Liver (tissue), 9 donors: ENCODE results near the gene SPA17. TPM values are rescaled to one million over a fixed set of nuclear protein-coding genes. Genes with fewer than 3 reads are reported as not detected.
A peak's percentile ranks its signal among the peaks of the same experiment; 100 is the strongest.

Source experiments
- DNase-seq: peaks from one replicate; pipeline ENCODE4 v3.0.0-alpha.2; 2017; ENCODE audit warnings: low spot score
- H3K27ac ChIP-seq, 2 donors: one replicate each; pipeline ENCODE4 v1.7.0; 2013; ENCODE audit warnings: inconsistent platforms in 2 of 2, low read length in 2 of 2, control low read depth in 1 of 2, low read depth in 1 of 2, mild to moderate bottlenecking in 1 of 2
- H3K27me3 ChIP-seq, 4 donors: one replicate each; pipeline versions ENCODE4 v1.6.1 to v1.7.0; 2013; ENCODE audit warnings: low read length in 3 of 4, inconsistent platforms in 1 of 4, mild to moderate bottlenecking in 1 of 4, moderate library complexity in 1 of 4; ENCODE audit not compliant: control insufficient read depth in 4 of 4, insufficient read depth in 4 of 4
- H3K36me3 ChIP-seq, 4 donors: one replicate each; pipeline versions ENCODE4 v1.6.1 to v1.7.0; 2013; ENCODE audit warnings: low read length in 3 of 4, mild to moderate bottlenecking in 3 of 4, low read depth in 1 of 4, moderate library complexity in 1 of 4; ENCODE audit not compliant: control insufficient read depth in 4 of 4, insufficient read depth in 3 of 4
- H3K4me1 ChIP-seq, 4 donors: one replicate each; pipeline versions ENCODE4 v1.6.1 to v1.7.0; 2013; ENCODE audit warnings: low read length in 3 of 4, mild to moderate bottlenecking in 3 of 4, moderate library complexity in 1 of 4; ENCODE audit not compliant: control insufficient read depth in 4 of 4, insufficient read depth in 4 of 4
- H3K4me3 ChIP-seq, 3 donors: one replicate each; pipeline versions ENCODE4 v1.6.1 to v1.7.0; 2013; ENCODE audit warnings: low read length in 3 of 3, control low read depth in 1 of 3, low read depth in 1 of 3, mild to moderate bottlenecking in 1 of 3
- H3K9ac ChIP-seq, 2 donors: one replicate each; pipeline ENCODE4 v1.7.0; 2013; ENCODE audit warnings: low read length in 2 of 2, mild to moderate bottlenecking in 2 of 2, moderate library complexity in 2 of 2, control low read depth in 1 of 2, low read depth in 1 of 2
- H3K9me3 ChIP-seq, 4 donors: one replicate each; pipeline versions ENCODE4 v1.6.1 to v1.7.0; 2013; ENCODE audit warnings: low read length in 3 of 4; ENCODE audit not compliant: control insufficient read depth in 4 of 4
- CTCF ChIP-seq: fragments of 150-350 bp; IDR thresholded peaks from 2 replicates; pipeline ENCODE4 v1.5.1; 2017; ENCODE audit warnings: improper control_type of control experiment, low read depth, low read length; ENCODE audit not compliant: missing input control
- EGR1 ChIP-seq, 2 donors: IDR thresholded peaks; 2 replicates each; pipeline ENCODE4 v1.6.1; 2016 to 2018; ENCODE audit warnings: antibody characterized with exemption in 2 of 2, low read depth in 2 of 2
- FOXA1 ChIP-seq: IDR thresholded peaks from 2 replicates; pipeline ENCODE4 v1.6.1; 2016; ENCODE audit warnings: antibody characterized with exemption
- FOXA2 ChIP-seq: IDR thresholded peaks from 2 replicates; pipeline ENCODE4 v1.6.1; 2016; ENCODE audit warnings: antibody characterized with exemption
- GABPA ChIP-seq, 2 donors: IDR thresholded peaks in 1 of 2; conservative IDR thresholded peaks in 1 of 2; 2 replicates each; pipeline ENCODE4 v1.6.1; 2016; ENCODE audit warnings: antibody characterized with exemption in 2 of 2, mild to moderate bottlenecking in 1 of 2, moderate library complexity in 1 of 2
- HNF4A ChIP-seq, 2 donors: conservative IDR thresholded peaks; 2 replicates each; pipeline ENCODE4 v1.6.1; 2016; ENCODE audit warnings: antibody characterized with exemption in 2 of 2, mild to moderate bottlenecking in 2 of 2
- HNF4G ChIP-seq: IDR thresholded peaks from 2 replicates; pipeline ENCODE4 v1.6.1; 2016; ENCODE audit warnings: antibody characterized with exemption
- JUND ChIP-seq, 2 donors: IDR thresholded peaks; 2 replicates each; pipeline ENCODE4 v1.6.1; 2016; ENCODE audit warnings: antibody characterized with exemption in 2 of 2
- MAX ChIP-seq: IDR thresholded peaks from 2 replicates; pipeline ENCODE4 v1.6.1; 2016; ENCODE audit warnings: antibody characterized with exemption
- NR2F2 ChIP-seq: IDR thresholded peaks from 2 replicates; pipeline ENCODE4 v1.6.1; 2016; ENCODE audit warnings: antibody characterized with exemption
- RAD21 ChIP-seq, 2 donors: IDR thresholded peaks; 2 replicates each; pipeline ENCODE4 v1.6.1; 2016; ENCODE audit warnings: antibody characterized with exemption in 2 of 2, mild to moderate bottlenecking in 2 of 2
- REST ChIP-seq: IDR thresholded peaks from 2 replicates; pipeline ENCODE4 v1.6.1; 2016; ENCODE audit warnings: antibody characterized with exemption, mild to moderate bottlenecking
- RXRA ChIP-seq, 2 donors: IDR thresholded peaks; 2 replicates each; pipeline ENCODE4 v1.6.1; 2017 to 2018; ENCODE audit warnings: antibody characterized with exemption in 2 of 2, mild to moderate bottlenecking in 1 of 2
- SP1 ChIP-seq: IDR thresholded peaks from 2 replicates; pipeline ENCODE4 v1.6.1; 2018; ENCODE audit warnings: antibody characterized with exemption, mild to moderate bottlenecking
- TAF1 ChIP-seq: conservative IDR thresholded peaks from 2 replicates; pipeline ENCODE4 v1.6.1; 2016; ENCODE audit warnings: antibody characterized with exemption, mild to moderate bottlenecking
- YY1 ChIP-seq: IDR thresholded peaks from 2 replicates; pipeline ENCODE4 v1.6.1; 2016; ENCODE audit warnings: antibody characterized with exemption, mild to moderate bottlenecking
- ZBTB33 ChIP-seq: IDR thresholded peaks from 2 replicates; pipeline ENCODE4 v1.6.1; 2016; ENCODE audit warnings: antibody characterized with exemption
- WGBS: extraction: QIAGEN DNeasy Blood & Tissue Kit; methylation state at CpG from one replicate; pipeline ENCODE4 v1.1.7; 2013; 5-methylcytosine and 5-hydroxymethylcytosine counted together
- polyA plus RNA-seq, 2 donors: library from polyadenylated mRNA; stranded (reverse) in 1 of 2; unstranded in 1 of 2; fragments of 200-250 nt in 1 of 2; fragments of >200 nt in 1 of 2; fragmentation: Nextera tagmentation in 1 of 2; extraction: Ambion mirVana in 1 of 2; gene quantifications; one replicate each; pipeline versions ENCODE4 v1.2.1 to v1.2.3, GENCODE V29; 2013 to 2015
- total RNA-seq, 2 donors: library from RNA; depleted of rRNA; stranded (reverse); fragments of >200 nt; gene quantifications; one replicate each; pipeline ENCODE4 v1.2.3, GENCODE V29; 2014
- TF ChIP-seq, protein P1 (sequence below): IDR thresholded peaks from 2 replicates; pipeline ENCODE4 v1.6.1; 2016; ENCODE audit warnings: antibody characterized with exemption
- donor health status: healthy.
- donor health status: healthy.
- donor health status: healthy.
- donor health status: healthy.
- donor health status: healthy.

Gene SPA17
- total and polyA plus RNA-seq, 4 donors, result 0.47 to 3.2 (median 1.9) TPM

DNA sequence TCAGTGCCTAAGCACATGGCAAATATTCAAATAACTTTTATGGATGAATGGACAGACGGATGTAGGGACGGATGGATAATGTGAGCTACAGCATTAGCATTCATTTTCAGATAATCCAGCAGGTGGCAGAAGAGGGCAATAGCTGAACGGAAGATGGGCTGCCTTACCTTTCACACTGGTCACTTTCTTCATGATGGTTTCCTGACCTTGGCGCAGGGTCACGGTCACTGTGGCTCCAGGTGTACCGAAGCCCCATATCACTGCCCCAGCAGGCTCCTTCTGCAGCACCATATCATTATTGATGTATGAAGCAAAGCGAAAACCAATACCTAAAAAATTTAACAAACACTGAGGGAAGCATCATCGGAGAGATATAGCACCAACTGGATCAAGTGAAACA is 4.5 kb upstream of the SPA17 start:
- H3K9me3 ChIP-seq, result no peaks in the 10 kb centered on the region
- H3K36me3 ChIP-seq, result peaks cover 0 to 3% (median 1%) of the 10 kb centered on the region in 4 donors
- peak; percentile 46 for DNase-seq
- no peak overlapping the region for H3K4me3 ChIP-seq
- WGBS, result 23% methylated on average over 8 of the region's 8 CpGs
- no peak for TF ChIP-seq JUND (IDR thresholded peaks at IDR 0.05)
- TF ChIP-seq NR2F2, result no peak
- TF ChIP-seq EGR1 (IDR thresholded peaks at IDR 0.05; ENCODE audit: low read depth in 2 of 2), result no peak
- TF ChIP-seq REST, result no peak
- TF ChIP-seq YY1, result no peak
- no peak for TF ChIP-seq ZBTB33
- no peak for TF ChIP-seq TAF1
- TF ChIP-seq FOXA1, result no peak
- no peak for TF ChIP-seq SP1
- no peak for TF ChIP-seq HNF4G
- TF ChIP-seq CTCF, result peak; percentile 80
- no peak for TF ChIP-seq MAX
- no peak for TF ChIP-seq GABPA (IDR thresholded peaks at IDR 0.05 in 1 of 2, conservative IDR thresholded peaks at IDR 0.05 in 1 of 2)
- peak in 1 of 2 donors; percentile 30 for TF ChIP-seq RXRA (IDR thresholded peaks at IDR 0.05)
- no peak for TF ChIP-seq HNF4A (conservative IDR thresholded peaks at IDR 0.05)
- TF ChIP-seq RAD21 (IDR thresholded peaks at IDR 0.05), result peak; percentile 95 to 98
- TF ChIP-seq FOXA2, result no peak
- TF ChIP-seq, protein P1, sequence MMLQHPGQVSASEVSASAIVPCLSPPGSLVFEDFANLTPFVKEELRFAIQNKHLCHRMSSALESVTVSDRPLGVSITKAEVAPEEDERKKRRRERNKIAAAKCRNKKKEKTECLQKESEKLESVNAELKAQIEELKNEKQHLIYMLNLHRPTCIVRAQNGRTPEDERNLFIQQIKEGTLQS, result no peak
- H3K4me1 ChIP-seq, result peaks cover 7 to 17% (median 9%) of the 10 kb centered on the region in 4 donors
- no peaks in the 10 kb centered on the region for H3K27me3 ChIP-seq
- H3K9ac ChIP-seq, result no peak overlapping the region
- no peak overlapping the region for H3K27ac ChIP-seq
